ENCODE measurements around the gene SLC7A6OS.

The SLC7A6OS gene

DNA sequence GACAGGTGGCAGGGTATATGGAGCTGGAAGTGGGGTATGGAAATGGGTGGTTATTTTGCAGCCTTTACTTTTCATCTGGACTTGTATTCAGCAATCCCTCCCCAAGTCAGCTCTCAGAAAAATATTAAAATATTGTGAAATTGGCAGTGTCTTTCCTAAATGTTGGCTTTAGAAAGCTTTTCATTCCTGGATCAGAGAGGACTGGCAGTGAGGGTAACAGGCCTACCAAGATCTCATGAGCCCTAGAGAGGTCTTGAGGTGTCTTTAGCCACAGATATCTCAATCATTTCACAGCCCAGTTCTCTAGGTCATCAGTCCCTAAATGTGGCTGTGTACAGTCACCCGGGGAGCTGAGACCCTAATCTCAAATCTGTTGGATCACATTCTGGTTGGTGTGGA is 22.5 kb downstream of the SLC7A6OS start:
- Mint-ChIP-seq H3K27me3 (no peaks in the 10 kb centered on the region), H3K4me3 (peak overlapping the region; percentile 61 to 79), H3K9me3 (no peaks in the 10 kb centered on the region), H3K36me3 (ENCODE audit: insufficient read depth) (peaks cover 43% of the 10 kb centered on the region), H3K4me1 (ENCODE audit: low read depth in 2 of 2) (peaks cover 64 to 81% of the 10 kb centered on the region in 2 donors), H3K27ac (peak overlapping the region; percentile 85 to 88)
- ATAC-seq (replicated peaks) (no peak), DNase-seq (no peak)

DNA sequence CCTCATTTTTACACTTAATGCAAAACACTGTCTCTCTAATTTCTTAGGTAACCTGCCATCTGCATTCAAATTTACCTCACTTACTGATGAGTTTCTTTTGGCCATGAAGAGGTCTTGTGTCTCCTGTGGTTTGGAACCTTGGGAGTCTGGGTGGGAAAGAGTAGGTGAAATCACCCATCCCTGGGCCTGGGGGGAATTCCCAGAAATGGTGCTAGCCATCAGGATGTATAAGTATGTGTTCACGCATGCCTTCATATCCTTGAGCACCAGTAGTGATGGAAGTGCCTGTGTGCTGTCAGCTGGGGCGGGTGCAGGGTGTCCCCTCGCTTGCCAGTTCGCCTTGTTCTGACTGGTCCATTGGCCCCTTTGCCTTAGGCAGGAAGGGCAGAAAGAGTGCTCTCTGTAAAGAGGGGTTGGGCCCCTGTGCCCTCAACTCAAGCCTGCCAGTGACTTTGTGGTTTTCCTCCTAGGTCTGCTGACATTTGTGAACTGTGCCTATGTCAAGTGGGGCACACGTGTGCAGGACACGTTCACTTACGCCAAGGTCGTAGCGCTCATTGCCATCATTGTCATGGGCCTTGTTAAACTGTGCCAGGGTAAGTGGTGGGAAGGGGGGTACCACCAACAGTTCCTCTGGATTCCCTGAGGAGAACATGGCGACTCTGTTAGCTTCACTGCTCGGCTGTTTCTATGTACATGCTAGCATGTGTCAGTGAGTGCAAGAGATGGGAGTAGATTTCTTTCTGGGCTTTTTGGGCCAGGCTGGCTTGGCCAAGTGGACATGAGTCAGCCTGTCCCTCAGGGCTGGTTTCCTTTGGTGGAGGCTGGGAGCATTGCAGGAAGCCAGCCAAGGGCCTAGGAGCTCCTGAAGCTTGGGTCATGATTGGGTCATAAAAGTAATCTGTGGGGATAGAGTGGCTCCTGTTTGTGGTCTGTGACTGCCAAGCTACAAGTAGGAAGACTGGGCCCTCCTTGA is 23.2 kb downstream of the SLC7A6OS start:
- ATAC-seq (replicated peaks) (peak; percentile 60), DNase-seq (peak in 2 of 3 experiments; percentile 20 to 33)
- H3K4me3 Mint-ChIP-seq = peak overlapping the region; percentile 61 to 79
- H3K27ac Mint-ChIP-seq = peak overlapping the region; percentile 85 to 88
- H3K4me1 Mint-ChIP-seq (ENCODE audit: low read depth in 2 of 2) = peaks cover 69 to 84% of the 10 kb centered on the region in 2 donors
- no peaks in the 10 kb centered on the region for H3K27me3 Mint-ChIP-seq
- no peaks in the 10 kb centered on the region for H3K9me3 Mint-ChIP-seq
- H3K36me3 Mint-ChIP-seq (ENCODE audit: insufficient read depth) = peaks cover 39% of the 10 kb centered on the region

- DNase-seq = no peak
- no peaks in the 10 kb centered on the region for H3K27me3 Mint-ChIP-seq
- peaks cover 65 to 82% of the 10 kb centered on the region in 2 donors for H3K4me1 Mint-ChIP-seq (ENCODE audit: low read depth in 2 of 2)
- no peaks in the 10 kb centered on the region for H3K9me3 Mint-ChIP-seq
- H3K4me3 Mint-ChIP-seq = peak overlapping the region; percentile 61 to 79
- H3K36me3 Mint-ChIP-seq (ENCODE audit: insufficient read depth) = peaks cover 37% of the 10 kb centered on the region
- peak overlapping the region; percentile 85 to 88 for H3K27ac Mint-ChIP-seq
- ATAC-seq (replicated peaks) = peak; percentile 52
Measured at GRCh38 chr16:68286153-68287074, 24.3 kb downstream of the SLC7A6OS start.

GRCh38 chr16:68285683-68286082 is 25.1 kb downstream of the SLC7A6OS start:
- peak overlapping the region; percentile 61 to 79 for H3K4me3 Mint-ChIP-seq
- peaks cover 43% of the 10 kb centered on the region for H3K36me3 Mint-ChIP-seq (ENCODE audit: insufficient read depth)
- H3K27ac Mint-ChIP-seq = peak overlapping the region; percentile 85 to 88

DNA sequence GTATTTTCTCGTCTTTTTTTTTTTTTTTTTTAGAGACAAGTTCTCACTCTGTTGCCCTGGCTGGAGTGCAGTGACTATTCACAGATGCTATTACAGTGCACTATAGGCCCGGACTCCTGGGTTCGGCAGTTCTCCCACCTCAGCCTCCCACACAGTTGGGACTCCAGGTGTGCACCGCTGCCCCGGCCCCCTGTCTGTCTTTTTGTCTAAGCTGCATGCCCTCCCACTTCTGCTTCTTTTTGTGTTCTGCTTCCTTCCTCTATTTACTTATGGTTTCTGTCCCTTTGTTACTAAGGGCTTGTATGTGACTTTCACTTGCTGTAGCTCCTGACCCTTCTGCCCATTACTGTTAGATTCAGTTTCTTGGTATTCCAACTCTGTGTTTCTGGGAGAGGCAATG is 25.9 kb downstream of the SLC7A6OS start:
- Mint-ChIP-seq H3K27me3 (no peaks in the 10 kb centered on the region), H3K9me3 (no peaks in the 10 kb centered on the region), H3K36me3 (ENCODE audit: insufficient read depth) (peaks cover 45% of the 10 kb centered on the region), H3K4me1 (ENCODE audit: low read depth in 2 of 2) (peaks cover 62 to 72% of the 10 kb centered on the region in 2 donors), H3K27ac (peak overlapping the region; percentile 85 to 88), H3K4me3 (peak overlapping the region; percentile 61 to 77)
- DNase-seq = no peak
- peak; percentile 4 for ATAC-seq (replicated peaks)

More at GRCh38 chr16:68285683-68286082, 25.1 kb downstream of the SLC7A6OS start:
- DNase-seq (no peak), ATAC-seq (replicated peaks) (no peak)
- peaks cover 67 to 78% of the 10 kb centered on the region in 2 donors for H3K4me1 Mint-ChIP-seq (ENCODE audit: low read depth in 2 of 2)
- no peaks in the 10 kb centered on the region for H3K9me3 Mint-ChIP-seq
- H3K27me3 Mint-ChIP-seq = no peaks in the 10 kb centered on the region

GRCh38 chr16:68283801-68284598 is 26.7 kb downstream of the SLC7A6OS start:
- ATAC-seq (replicated peaks) = peak; percentile 38

DNA sequence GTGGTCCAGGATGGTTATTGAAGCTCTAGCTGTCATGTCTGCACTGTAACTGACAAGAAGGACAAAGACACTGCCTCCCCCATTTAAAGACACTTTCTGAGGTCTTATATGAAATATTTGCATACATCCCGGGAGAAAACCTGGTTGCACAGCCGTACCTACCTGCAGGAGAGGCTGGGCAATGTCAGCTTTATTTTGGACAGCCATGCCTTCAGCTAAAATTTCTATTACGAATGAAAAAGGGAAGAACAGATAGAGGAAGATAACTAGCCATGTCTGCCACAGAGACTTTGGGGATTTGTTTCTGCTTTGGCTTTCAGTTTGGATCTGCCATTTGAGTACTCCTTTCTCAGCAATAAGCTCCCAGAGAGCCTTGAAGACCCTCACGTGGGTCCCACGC is 27.4 kb downstream of the SLC7A6OS start:
- Mint-ChIP-seq H3K9me3 (no peaks in the 10 kb centered on the region), H3K4me3 (peak overlapping the region; percentile 61 to 77), H3K4me1 (ENCODE audit: low read depth in 2 of 2) (peaks cover 56 to 67% of the 10 kb centered on the region in 2 donors), H3K36me3 (ENCODE audit: insufficient read depth) (peaks cover 50% of the 10 kb centered on the region), H3K27me3 (no peaks in the 10 kb centered on the region), H3K27ac (peak overlapping the region; percentile 85 to 88)
- no peak for ATAC-seq (replicated peaks)
- DNase-seq = no peak

More at GRCh38 chr16:68283801-68284598, 26.7 kb downstream of the SLC7A6OS start:
- Mint-ChIP-seq H3K4me1 (ENCODE audit: low read depth in 2 of 2) (peaks cover 56 to 67% of the 10 kb centered on the region in 2 donors), H3K9me3 (no peaks in the 10 kb centered on the region), H3K27ac (peak overlapping the region; percentile 85 to 88), H3K36me3 (ENCODE audit: insufficient read depth) (peaks cover 51% of the 10 kb centered on the region), H3K27me3 (no peaks in the 10 kb centered on the region), H3K4me3 (peak overlapping the region; percentile 61 to 77)
- no peak for DNase-seq

DNA sequence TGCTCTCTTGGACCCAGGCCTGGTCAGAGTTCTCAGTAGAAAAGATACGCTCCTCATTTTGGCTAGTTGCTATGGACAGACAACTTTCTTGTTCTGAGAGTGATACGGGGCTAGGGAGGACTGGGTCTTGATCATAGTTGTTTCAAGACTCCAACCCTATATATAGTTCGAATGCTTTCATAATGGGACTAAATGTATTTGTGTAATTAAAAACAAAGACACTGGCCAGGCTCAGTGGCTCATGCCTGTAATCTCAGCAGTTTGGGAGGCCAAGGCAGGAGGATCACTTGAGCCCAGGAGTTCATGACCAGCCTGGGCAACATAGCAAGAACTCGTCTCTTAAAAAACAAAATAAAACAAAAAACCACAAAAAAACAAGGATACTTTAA is 28.7 kb downstream of the SLC7A6OS start:
- Mint-ChIP-seq H3K36me3 (ENCODE audit: insufficient read depth) (peaks cover 48% of the 10 kb centered on the region), H3K27me3 (no peaks in the 10 kb centered on the region), H3K4me1 (ENCODE audit: low read depth in 2 of 2) (peaks cover 46 to 55% of the 10 kb centered on the region in 2 donors), H3K9me3 (no peaks in the 10 kb centered on the region), H3K4me3 (no peak overlapping the region), H3K27ac (peak overlapping the region; percentile 65 to 85)
- ATAC-seq (replicated peaks) (no peak), DNase-seq (no peak)

DNA sequence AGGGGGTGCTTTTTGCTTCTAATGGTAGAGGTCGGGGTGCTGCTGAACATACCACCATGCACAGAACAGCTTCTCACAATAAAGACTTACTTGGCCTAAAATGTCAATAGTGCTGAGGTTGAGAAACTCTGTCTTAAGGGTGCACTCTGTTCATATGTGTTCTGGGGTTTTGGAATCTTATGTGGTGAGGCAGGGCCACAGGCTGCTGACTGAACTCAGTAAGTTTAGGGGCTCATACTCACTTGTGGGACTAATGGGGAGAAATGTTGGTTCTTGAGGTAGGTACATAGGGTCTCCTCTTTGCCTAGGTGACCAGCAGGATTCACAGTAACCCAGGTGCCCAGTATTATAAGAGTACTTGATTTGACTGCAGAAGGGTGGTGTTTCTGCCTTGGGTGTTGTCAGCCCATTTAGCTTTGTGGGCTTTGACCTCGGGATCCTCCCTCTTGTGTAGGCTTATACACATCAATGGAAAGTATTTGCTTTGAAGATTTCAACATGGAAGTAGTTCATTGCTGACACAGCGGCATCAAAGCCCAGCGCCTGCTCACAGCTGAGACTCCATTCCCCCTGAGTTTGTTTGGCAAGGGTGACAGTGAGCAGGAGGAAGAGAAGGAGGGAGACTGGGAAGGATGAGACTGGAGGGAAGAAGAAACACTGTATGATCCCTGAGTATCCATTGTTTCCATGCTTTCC is 29.2 kb downstream of the SLC7A6OS start:
- ATAC-seq (replicated peaks) = no peak
- no peak overlapping the region for H3K4me3 Mint-ChIP-seq
- peaks cover 49% of the 10 kb centered on the region for H3K36me3 Mint-ChIP-seq (ENCODE audit: insufficient read depth)

DNA sequence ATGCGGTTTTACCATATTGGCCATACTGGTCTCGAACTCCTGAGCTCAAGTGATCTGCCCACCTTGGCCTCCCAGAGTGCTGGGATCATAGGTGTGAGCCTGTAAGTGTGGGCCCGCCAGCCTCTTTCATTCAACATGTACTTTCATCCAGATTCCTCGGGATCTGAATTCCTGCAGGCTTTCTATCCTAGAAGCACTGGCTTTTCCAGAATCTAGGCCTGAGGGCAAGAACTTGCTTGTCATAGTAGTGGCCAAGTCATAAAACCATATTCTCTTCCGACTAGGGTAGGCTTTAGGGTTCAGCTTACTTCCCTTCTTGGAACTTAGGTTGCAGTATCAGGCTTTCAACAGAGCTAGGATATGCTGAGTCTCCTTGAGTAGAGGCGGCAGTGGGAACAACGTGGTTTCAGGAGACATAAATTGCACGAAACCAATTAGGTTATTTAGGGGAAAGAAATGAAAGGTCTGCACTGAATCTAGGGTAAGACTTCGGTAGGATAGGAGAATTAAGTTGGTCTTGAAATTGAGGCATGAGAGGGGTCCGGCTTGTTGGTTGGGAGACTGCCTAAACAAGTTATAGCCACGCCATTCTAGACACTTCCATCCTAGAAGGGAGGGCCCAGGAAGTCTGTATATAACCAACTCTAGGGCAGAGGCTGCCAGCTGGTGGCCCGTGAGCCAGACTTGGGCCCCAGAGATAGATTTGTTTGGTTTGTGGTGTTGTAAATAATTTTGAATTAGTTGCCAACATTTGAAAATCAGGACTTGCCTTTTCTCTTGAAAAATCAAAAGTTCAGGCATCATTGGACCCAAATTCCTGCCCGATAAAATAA is 30.8 kb downstream of the SLC7A6OS start:
- ATAC-seq (replicated peaks) = no peak
- peak overlapping the region; percentile 52 to 73 for H3K27ac Mint-ChIP-seq
- H3K4me3 Mint-ChIP-seq = no peak overlapping the region
- no peak for DNase-seq
- H3K9me3 Mint-ChIP-seq = no peaks in the 10 kb centered on the region
- no peaks in the 10 kb centered on the region for H3K27me3 Mint-ChIP-seq
- H3K4me1 Mint-ChIP-seq (ENCODE audit: low read depth in 2 of 2) = peaks cover 44 to 48% of the 10 kb centered on the region in 2 donors
- peaks cover 60% of the 10 kb centered on the region for H3K36me3 Mint-ChIP-seq (ENCODE audit: insufficient read depth)

More for the DNA sequence above, 29.2 kb downstream of the SLC7A6OS start:
- Mint-ChIP-seq H3K27ac (peak overlapping the region; percentile 65 to 85), H3K27me3 (no peaks in the 10 kb centered on the region), H3K4me1 (ENCODE audit: low read depth in 2 of 2) (peaks cover 43 to 51% of the 10 kb centered on the region in 2 donors), H3K9me3 (no peaks in the 10 kb centered on the region)
- no peak for DNase-seq

- DNase-seq (no peak), ATAC-seq (replicated peaks) (no peak)
- H3K4me3 Mint-ChIP-seq = peak overlapping the region; percentile 62 to 69
Measured at GRCh38 chr16:68276223-68276622, 34.5 kb downstream of the SLC7A6OS start.

More at GRCh38 chr16:68276223-68276622, 34.5 kb downstream of the SLC7A6OS start:
- Mint-ChIP-seq H3K9me3 (no peaks in the 10 kb centered on the region), H3K4me1 (ENCODE audit: low read depth in 2 of 2) (peaks cover 37 to 38% of the 10 kb centered on the region in 2 donors), H3K27ac (peak overlapping the region; percentile 90 to 93), H3K36me3 (ENCODE audit: insufficient read depth) (peaks cover 62% of the 10 kb centered on the region), H3K27me3 (no peaks in the 10 kb centered on the region)

Data from effector memory CD8-positive, alpha-beta T cell (primary cell).